SU-DHL-6 (cell line): ENCODE results near the gene GNG8.

Source experiments
- H2AFZ ChIP-seq: fragments of 200-600 bp; sonication (generic); 2 replicates; pipeline ENCODE4 v1.6.1; 2014; ENCODE audit warnings: low read depth, mild to moderate bottlenecking, moderate library complexity, mixed read lengths, antibody characterized with exemption, low read length; ENCODE audit not compliant: severe bottlenecking
- H3F3A ChIP-seq: fragments of 200-600 bp; shearing (Covaris generic); 2 replicates; pipeline ENCODE4 v1.6.0; 2016; ENCODE audit warnings: antibody characterized with exemption, mild to moderate bottlenecking; ENCODE audit not compliant: insufficient read depth
- H3K27ac ChIP-seq: fragments of 200-600 bp; sonication (generic); 2 replicates; pipeline ENCODE4 v1.5.1; 2016; ENCODE audit warnings: low read depth, mild to moderate bottlenecking, low read length, moderate library complexity, mixed read lengths
- H3K27me3 ChIP-seq: fragments of 200-600 bp; sonication (generic), shearing (Covaris generic); 2 replicates; pipeline ENCODE4 v1.6.0; 2014; ENCODE audit warnings: mild to moderate bottlenecking, low read length
- H3K36me3 ChIP-seq: fragments of 200-600 bp; sonication (generic); 2 replicates; pipeline ENCODE4 v1.6.1; 2014; ENCODE audit warnings: mild to moderate bottlenecking, low read length, mixed read lengths
- H3K4me2 ChIP-seq: fragments of 300-600, 200-600 bp; shearing (Covaris generic), sonication (generic); 2 replicates; pipeline ENCODE4 v1.6.0; 2014; ENCODE audit warnings: low read length, low read depth, mild to moderate bottlenecking; ENCODE audit not compliant: poor library complexity, severe bottlenecking
- H3K4me3 ChIP-seq: fragments of 200-600 bp; sonication (generic); 2 replicates; pipeline ENCODE4 v1.5.1; 2014; ENCODE audit warnings: antibody characterized with exemption, low read length, mild to moderate bottlenecking, mixed read lengths; ENCODE audit not compliant: insufficient read depth, poor library complexity, severe bottlenecking
- H3K79me2 ChIP-seq: fragments of 200-600 bp; sonication (generic); 2 replicates; pipeline ENCODE4 v1.6.1; 2014; ENCODE audit warnings: mild to moderate bottlenecking, low read length, moderate library complexity; ENCODE audit not compliant: insufficient read depth
- H3K9ac ChIP-seq: fragments of 200-600 bp; sonication (generic); 2 replicates; pipeline ENCODE4 v1.7.0; 2014; ENCODE audit warnings: mild to moderate bottlenecking, low read length
- H3K9me2 ChIP-seq: fragments of 200-600 bp; sonication (generic); replicated peaks from 2 replicates; pipeline ENCODE4 v1.6.1; 2014; ENCODE audit warnings: low read length; ENCODE audit not compliant: insufficient read depth
- H3K9me3 ChIP-seq: fragments of 200-600 bp; sonication (generic); 2 replicates; pipeline ENCODE4 v1.6.1; 2014; ENCODE audit warnings: low read length, mixed read lengths; ENCODE audit not compliant: insufficient read depth
- H4K20me1 ChIP-seq: fragments of 200-600 bp; sonication (generic); 2 replicates; pipeline ENCODE4 v1.6.1; 2014; ENCODE audit warnings: low read depth, mild to moderate bottlenecking, antibody characterized with exemption, low read length, moderate library complexity, mixed read lengths
- CTCF ChIP-seq: fragments of 200-600 bp; sonication (generic); IDR thresholded peaks from one replicate; pipeline ENCODE4 v1.5.1; 2017; ENCODE audit warnings: antibody characterized with exemption, mild to moderate bottlenecking, low read length, moderate library complexity; ENCODE audit not compliant: insufficient read depth, poor library complexity, severe bottlenecking
- EZH2phosphoT487 ChIP-seq: fragments of 200-600 bp; sonication (generic), shearing (Covaris generic); conservative IDR thresholded peaks from 2 replicates; pipeline ENCODE4 v1.6.1; 2018; ENCODE audit warnings: mild to moderate bottlenecking, antibody characterized with exemption, low read length, moderate library complexity, mixed read lengths

The GNG8 gene

DNA sequence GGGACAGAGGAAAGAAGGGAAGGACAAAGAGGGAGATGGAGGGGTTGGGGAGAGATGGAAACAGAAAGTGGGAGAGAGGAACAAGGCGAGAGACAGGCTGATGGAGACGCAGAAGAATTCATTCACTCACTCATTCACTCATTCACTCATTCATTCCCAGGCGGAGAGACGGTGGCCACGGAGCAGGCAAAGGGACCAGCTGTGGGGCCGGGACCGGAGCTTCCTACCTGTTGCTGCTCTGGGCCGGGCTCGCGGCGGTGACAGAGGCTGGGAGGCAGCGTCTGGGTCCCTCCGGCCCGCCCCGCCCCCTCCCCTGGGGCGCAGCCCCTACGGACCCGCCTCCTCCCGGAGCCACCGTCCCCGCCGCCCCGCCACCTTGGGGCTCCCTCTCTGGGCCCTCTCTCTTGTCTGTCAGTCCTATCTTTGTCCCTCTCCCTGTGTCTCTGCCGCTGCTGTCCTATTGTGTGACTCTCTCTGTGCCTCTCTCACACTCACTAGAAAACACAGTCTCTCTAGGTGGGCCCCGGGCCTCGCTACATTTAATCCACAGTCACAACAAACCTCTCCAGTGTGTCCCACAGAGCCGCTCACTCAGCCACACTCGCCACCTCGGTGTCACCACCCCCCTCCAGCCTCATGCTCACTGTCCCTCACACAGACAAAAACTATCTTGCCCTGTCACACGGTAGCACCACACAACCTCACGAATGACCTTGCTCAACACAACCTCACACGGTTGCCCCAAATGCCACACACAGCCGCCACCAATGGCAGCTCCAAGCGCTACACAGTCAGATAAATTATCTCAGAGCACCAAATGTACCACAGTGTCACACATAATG lies at the start of gene GNG8:
GNG8 (minus strand) TSS at position 283 of the 842 bp plus-strand sequence. CDS start 1,520 bp downstream, outside the sequence.
- Histone ChIP-seq H3K9ac (no peak within 1 kb of the TSS), H3K9me3 (no peaks in the 10 kb centered on the region), H3K36me3 (no peaks in the 10 kb centered on the region), H3K9me2 (no peaks in the 10 kb centered on the region), H3F3A (no peaks in the 10 kb centered on the region), H4K20me1 (no peaks in the 10 kb centered on the region), H3K4me3 (no peak within 1 kb of the TSS), H2AFZ (no peak within 1 kb of the TSS), H3K27me3 (no peaks in the 10 kb centered on the region), H3K79me2 (no peaks in the 10 kb centered on the region), H3K27ac (no peak within 1 kb of the TSS), H3K4me2 (no peak within 1 kb of the TSS)
- TF ChIP-seq EZH2phosphoT487 (no peak), CTCF (no peak)

DNA sequence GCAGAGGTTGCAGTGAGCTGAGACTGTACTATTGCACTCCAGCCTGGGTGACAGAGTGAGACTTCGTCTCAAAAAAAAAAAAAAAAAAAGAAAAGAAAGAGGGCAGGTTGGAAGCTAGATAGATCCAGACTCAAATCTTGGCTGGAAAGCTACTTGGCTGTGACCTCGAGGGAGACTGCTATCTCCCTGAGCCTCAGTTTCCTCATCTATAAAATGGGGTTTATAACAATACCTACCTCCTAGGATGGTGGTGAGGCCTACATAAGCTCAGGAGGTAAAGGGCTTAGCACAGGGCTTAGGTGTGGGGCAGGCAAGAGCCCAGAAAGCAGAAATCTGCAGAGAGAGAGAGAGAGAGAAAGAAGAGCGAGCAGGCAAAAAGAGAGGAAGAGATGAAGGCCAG lies 49.2 kb upstream of the GNG8 start:
- H3K4me2 ChIP-seq: no peak overlapping the region
- no peak overlapping the region for H2AFZ ChIP-seq
- H4K20me1 ChIP-seq: no peaks in the 10 kb centered on the region
- no peaks in the 10 kb centered on the region for H3K9me2 ChIP-seq
- no peaks in the 10 kb centered on the region for H3F3A ChIP-seq
- peaks cover 2% of the 10 kb centered on the region; the same call in 1 of the 2 replicates for H3K36me3 ChIP-seq
- H3K9me3 ChIP-seq: no peaks in the 10 kb centered on the region
- no peak overlapping the region for H3K4me3 ChIP-seq
- H3K9ac ChIP-seq: no peak overlapping the region
- no peaks in the 10 kb centered on the region for H3K27me3 ChIP-seq
- no peaks in the 10 kb centered on the region for H3K79me2 ChIP-seq
- TF ChIP-seq CTCF (no peak), EZH2phosphoT487 (no peak)
- H3K27ac ChIP-seq: no peak overlapping the region

- TF ChIP-seq CTCF (no peak), EZH2phosphoT487 (no peak)
- no peaks in the 10 kb centered on the region; the same call in 1 of the 2 replicates for H3K36me3 ChIP-seq
- no peaks in the 10 kb centered on the region for H3K27me3 ChIP-seq
- no peaks in the 10 kb centered on the region for H3K9me3 ChIP-seq
- no peaks in the 10 kb centered on the region for H3F3A ChIP-seq
- no peak overlapping the region for H3K4me3 ChIP-seq
- H2AFZ ChIP-seq: no peak overlapping the region
- H3K4me2 ChIP-seq: no peak overlapping the region
- H3K79me2 ChIP-seq: no peaks in the 10 kb centered on the region
- no peak overlapping the region for H3K27ac ChIP-seq
- 0 out of 2 replicates have a peak, but pooled peaks cover 3% of the 10 kb centered on the region for H4K20me1 ChIP-seq
- no peaks in the 10 kb centered on the region for H3K9me2 ChIP-seq
- no peak overlapping the region for H3K9ac ChIP-seq
Measured at GRCh38 chr19:46678110-46678732, 42.2 kb upstream of the GNG8 start.
